Measurements from ENCODE around the gene GMPR2. TPM values are rescaled to one million over a fixed set of nuclear protein-coding genes. Genes with fewer than 3 reads are reported as not detected.

Gene GMPR2
- total RNA-seq, 5 donors from 2014 or later (not counting 1 experiment from before 2014, with no cell fraction given): 53.8 to 81.2 (median 64.0) TPM

- DNase-seq (no peak), ATAC-seq (replicated peaks in 1 of 4) (no peak)
- Mint-ChIP-seq H3K27ac (peak overlapping the region in 1 of 2 donors; percentile 9), H3K4me3 (no peak overlapping the region), H3K36me3 (peaks cover 60% of the 10 kb centered on the region), H3K9me3 (peaks cover 4 to 7% (median 5%) of the 10 kb centered on the region in 3 donors), H3K27me3 (no peaks in the 10 kb centered on the region), H3K4me1 (peaks cover 25 to 48% (median 43%) of the 10 kb centered on the region in 3 donors)
- Histone ChIP-seq H3K27me3 (replicated peaks in 1 of 2; ENCODE audit: control insufficient read depth in 2 of 2, extremely low read depth in 1 of 2, insufficient read depth in 2 of 2, low read length in 1 of 2) (no peaks in the 10 kb centered on the region), H3K4me3 (ENCODE audit: control insufficient read depth in 1 of 2, extremely low read depth in 1 of 2, low read length in 1 of 2) (no peak overlapping the region), H3K27ac (ENCODE audit: low read length) (no peak overlapping the region), H3K9me3 (no peaks in the 10 kb centered on the region), H3K4me1 (ENCODE audit: control insufficient read depth in 1 of 2, extremely low read depth in 1 of 2, insufficient read depth in 2 of 2, low read length in 2 of 2) (peaks cover 0 to 16% of the 10 kb centered on the region in 2 experiments), H3K36me3 (ENCODE audit: control insufficient read depth in 2 of 2, extremely low read depth in 1 of 2, insufficient read depth in 1 of 2, low read length in 1 of 2) (peaks cover 21 to 47% of the 10 kb centered on the region in 2 donors)
- 97% methylated on average over 6 of the region's 7 CpGs for whole genome bisulfite sequencing (ENCODE audit: insufficient coverage)
- ChIA-PET CTCF (interaction anchor here in 1 of 2 donors (0.7 kb wide), 1 partner anchor 1552 kb away, joined by 4 read pairs; no protein-coding TSS in a partner anchor), POLR2A (interaction anchor here (0.7 kb wide), 2 partner anchors 8 to 64 kb away, joined by 6 to 8 read pairs; no protein-coding TSS in a partner anchor)
These were observed 28.3 kb upstream of the GMPR2 start for GRCh38 chr14:24204163-24205146.

GRCh38 chr14:24206260-24207103 lies 26.2 kb upstream of the GMPR2 start:
- Histone ChIP-seq H3K27ac (ENCODE audit: low read length) (no peak overlapping the region), H3K36me3 (ENCODE audit: control insufficient read depth in 2 of 2, extremely low read depth in 1 of 2, insufficient read depth in 1 of 2, low read length in 1 of 2) (peaks cover 25 to 66% of the 10 kb centered on the region in 2 donors), H3K4me3 (ENCODE audit: control insufficient read depth in 1 of 2, extremely low read depth in 1 of 2, low read length in 1 of 2) (no peak overlapping the region), H3K4me1 (ENCODE audit: control insufficient read depth in 1 of 2, extremely low read depth in 1 of 2, insufficient read depth in 2 of 2, low read length in 2 of 2) (peaks cover 3 to 17% of the 10 kb centered on the region in 2 experiments), H3K9me3 (no peaks in the 10 kb centered on the region), H3K27me3 (replicated peaks in 1 of 2; ENCODE audit: control insufficient read depth in 2 of 2, extremely low read depth in 1 of 2, insufficient read depth in 2 of 2, low read length in 1 of 2) (no peaks in the 10 kb centered on the region)
- no peak for ATAC-seq (replicated peaks in 1 of 4)
- Mint-ChIP-seq H3K4me1 (peaks cover 35 to 57% (median 52%) of the 10 kb centered on the region in 3 donors), H3K27me3 (no peaks in the 10 kb centered on the region), H3K9me3 (peaks cover 4 to 7% (median 5%) of the 10 kb centered on the region in 3 donors), H3K27ac (peak overlapping the region; percentile 22 to 83), H3K4me3 (no peak overlapping the region), H3K36me3 (peaks cover 71% of the 10 kb centered on the region)
- CTCF ChIA-PET: interaction anchor here in 1 of 2 donors (0.5 to 0.6 kb wide), 2 partner anchors 8 to 101 kb away, joined by 3 to 12 read pairs; no protein-coding TSS in a partner anchor
- no peak for DNase-seq
- WGBS (ENCODE audit: insufficient coverage): 96% methylated on average over 7 of the region's 11 CpGs
- POLR2A ChIA-PET: interaction anchor here in 1 of 2 donors (0.5 kb wide), 1 partner anchor 37 kb away, joined by 4 read pairs; no protein-coding TSS in a partner anchor

- 54% methylated on average over 5 of the region's 5 CpGs for WGBS (ENCODE audit: insufficient coverage)
- ChIA-PET POLR2A (interaction anchor here (0.5 to 2.9 kb wide), 3 partner anchors 12 to 117 kb away, joined by 4 to 16 read pairs (median 6); partner anchors contain the start of gene TM9SF1 (in 1 of the 2)), CTCF (interaction anchor here in 1 of 2 donors (0.5 to 0.6 kb wide), 2 partner anchors 9 to 100 kb away, joined by 3 to 12 read pairs; no protein-coding TSS in a partner anchor)
- peaks cover 26 to 63% of the 10 kb centered on the region in 2 donors for H3K36me3 ChIP-seq (ENCODE audit: control insufficient read depth in 2 of 2, extremely low read depth in 1 of 2, insufficient read depth in 1 of 2, low read length in 1 of 2)
- no peaks in the 10 kb centered on the region for H3K27me3 ChIP-seq (replicated peaks in 1 of 2; ENCODE audit: control insufficient read depth in 2 of 2, extremely low read depth in 1 of 2, insufficient read depth in 2 of 2, low read length in 1 of 2)
- H3K27me3 Mint-ChIP-seq: no peaks in the 10 kb centered on the region
- H3K9me3 ChIP-seq: no peaks in the 10 kb centered on the region
- H3K4me1 Mint-ChIP-seq: peaks cover 40 to 61% (median 54%) of the 10 kb centered on the region in 3 donors
- no peak overlapping the region for H3K4me3 ChIP-seq (ENCODE audit: control insufficient read depth in 1 of 2, extremely low read depth in 1 of 2, low read length in 1 of 2)
- H3K4me3 Mint-ChIP-seq: no peak overlapping the region
- DNase-seq: peak in 3 of 35 experiments; percentile 25 to 40 (median 39)
- H3K27ac Mint-ChIP-seq: peak overlapping the region in 1 of 2 donors; percentile 83
- ATAC-seq (replicated peaks in 1 of 4): peak in 1 of 4 experiments; percentile 56
- peaks cover 8 to 20% of the 10 kb centered on the region in 2 experiments for H3K4me1 ChIP-seq (ENCODE audit: control insufficient read depth in 1 of 2, extremely low read depth in 1 of 2, insufficient read depth in 2 of 2, low read length in 2 of 2)
- peaks cover 4 to 5% (median 5%) of the 10 kb centered on the region in 3 donors for H3K9me3 Mint-ChIP-seq
- H3K27ac ChIP-seq (ENCODE audit: low read length): peak overlapping the region; percentile 15
- peaks cover 69% of the 10 kb centered on the region for H3K36me3 Mint-ChIP-seq
These were observed 25.6 kb upstream of the GMPR2 start for GRCh38 chr14:24207104-24207551.

- no peaks in the 10 kb centered on the region for H3K27me3 Mint-ChIP-seq
- Histone ChIP-seq H3K36me3 (ENCODE audit: control insufficient read depth in 2 of 2, extremely low read depth in 1 of 2, insufficient read depth in 1 of 2, low read length in 1 of 2) (peaks cover 26 to 63% of the 10 kb centered on the region in 2 donors), H3K4me1 (ENCODE audit: control insufficient read depth in 1 of 2, extremely low read depth in 1 of 2, insufficient read depth in 2 of 2, low read length in 2 of 2) (peaks cover 8 to 25% of the 10 kb centered on the region in 2 experiments), H3K9me3 (no peaks in the 10 kb centered on the region), H3K27me3 (replicated peaks in 1 of 2; ENCODE audit: control insufficient read depth in 2 of 2, extremely low read depth in 1 of 2, insufficient read depth in 2 of 2, low read length in 1 of 2) (no peaks in the 10 kb centered on the region), H3K4me3 (ENCODE audit: control insufficient read depth in 1 of 2, extremely low read depth in 1 of 2, low read length in 1 of 2) (no peak overlapping the region), H3K27ac (ENCODE audit: low read length) (peak overlapping the region; percentile 15)
- CTCF ChIA-PET: no interaction called here
- peaks cover 41 to 63% (median 59%) of the 10 kb centered on the region in 3 donors for H3K4me1 Mint-ChIP-seq
- no peak overlapping the region for H3K4me3 Mint-ChIP-seq
- WGBS (ENCODE audit: insufficient coverage): no CpG with 5 or more reads among the region's 2 CpGs
- ATAC-seq (replicated peaks in 1 of 4): no peak
- POLR2A ChIA-PET: interaction anchor here in 1 of 2 donors (0.6 to 2.9 kb wide), 2 partner anchors 12 to 116 kb away, joined by 6 to 16 read pairs; partner anchors contain the start of gene TM9SF1
- no peak for DNase-seq
- H3K36me3 Mint-ChIP-seq: peaks cover 64% of the 10 kb centered on the region
- H3K27ac Mint-ChIP-seq: peak overlapping the region in 1 of 2 donors; percentile 39
- H3K9me3 Mint-ChIP-seq: peaks cover 3 to 4% (median 4%) of the 10 kb centered on the region in 3 donors
These were observed 25.1 kb upstream of the GMPR2 start for GRCh38 chr14:24207625-24208024.

DNA sequence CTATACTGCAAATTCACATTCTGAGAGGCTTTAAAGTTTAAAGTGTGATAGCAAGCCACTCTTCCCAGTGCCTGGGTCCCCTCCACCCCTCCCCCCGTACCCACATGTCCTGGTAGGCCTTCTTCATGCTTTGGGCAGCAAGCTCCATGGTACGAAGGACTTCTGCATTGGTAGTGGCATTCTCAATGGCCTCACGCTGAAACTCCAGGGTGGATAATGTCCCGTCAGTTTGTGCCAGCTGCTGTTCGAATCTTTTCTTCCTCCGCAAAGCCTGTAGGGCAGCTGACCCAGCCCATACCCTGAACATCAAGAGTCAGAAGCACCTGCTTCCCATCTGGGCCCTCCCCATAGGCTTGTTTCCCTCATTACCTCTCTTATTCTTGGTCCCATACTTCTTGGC lies 21.4 kb upstream of the GMPR2 start:
- Histone ChIP-seq H3K27ac (ENCODE audit: low read length) (no peak overlapping the region), H3K36me3 (ENCODE audit: control insufficient read depth in 2 of 2, extremely low read depth in 1 of 2, insufficient read depth in 1 of 2, low read length in 1 of 2) (peaks cover 18 to 51% of the 10 kb centered on the region in 2 donors), H3K4me3 (ENCODE audit: control insufficient read depth in 1 of 2, extremely low read depth in 1 of 2, low read length in 1 of 2) (no peak overlapping the region), H3K9me3 (no peaks in the 10 kb centered on the region), H3K27me3 (replicated peaks in 1 of 2; ENCODE audit: control insufficient read depth in 2 of 2, extremely low read depth in 1 of 2, insufficient read depth in 2 of 2, low read length in 1 of 2) (no peaks in the 10 kb centered on the region), H3K4me1 (ENCODE audit: control insufficient read depth in 1 of 2, extremely low read depth in 1 of 2, insufficient read depth in 2 of 2, low read length in 2 of 2) (peaks cover 18 to 53% of the 10 kb centered on the region in 2 experiments)
- Mint-ChIP-seq H3K4me1 (peaks cover 63 to 76% (median 67%) of the 10 kb centered on the region in 3 donors), H3K27ac (peak overlapping the region; percentile 94 to 95), H3K4me3 (peak overlapping the region; percentile 86 to 92 (median 89)), H3K27me3 (no peaks in the 10 kb centered on the region), H3K36me3 (peaks cover 45% of the 10 kb centered on the region), H3K9me3 (no peaks in the 10 kb centered on the region)
- no peak for DNase-seq
- ChIA-PET CTCF (no interaction called here), POLR2A (interaction anchor here (0.7 to 3.6 kb wide), 4 partner anchors 16 to 28 kb away, joined by 3 to 17 read pairs (median 4); partner anchors contain the start of gene TM9SF1 (in 2 of the 2))
- 93% methylated on average over 5 of the region's 6 CpGs for WGBS (ENCODE audit: insufficient coverage)
- ATAC-seq (replicated peaks in 1 of 4): no peak
